ENCODE measurements around the gene CDKAL1. TPM values are rescaled to one million over a fixed set of nuclear protein-coding genes. Genes with fewer than 3 reads are reported as not detected.

Gene CDKAL1
- total RNA-seq, 2 donors from 2014 or later, result 12.1 to 19.0 TPM

DNA sequence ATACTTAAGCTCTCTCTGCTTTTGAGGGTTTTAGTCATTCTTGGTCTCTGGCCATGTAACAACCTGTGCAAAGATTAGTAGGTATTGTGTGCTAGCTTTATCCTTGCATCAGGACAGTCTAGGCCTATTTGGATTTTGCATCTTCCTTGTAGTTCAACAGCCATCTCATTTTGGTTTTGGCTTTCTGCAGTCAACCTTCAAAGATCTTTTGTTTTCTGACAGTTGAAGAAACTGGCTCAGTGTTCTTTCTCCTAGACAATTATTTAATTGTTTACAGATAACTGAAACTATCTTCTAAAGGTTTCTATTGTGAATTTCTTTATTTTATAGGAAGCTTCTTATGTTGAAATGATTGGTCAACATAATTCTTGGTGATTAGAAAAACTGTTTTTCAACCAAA is 307.5 kb downstream of the CDKAL1 start:
- DNase-seq (ENCODE audit: low spot score), result no peak
- intact Hi-C loops (cut with DNase I), result no loop called here
- Histone ChIP-seq H3K4me1 (replicated peaks) (no peaks in the 10 kb centered on the region), H3K9me3 (no peaks in the 10 kb centered on the region), H3K36me3 (no peaks in the 10 kb centered on the region), H3K27ac (no peak overlapping the region), H3K27me3 (replicated peaks; ENCODE audit: insufficient read depth) (no peaks in the 10 kb centered on the region), H3K4me3 (no peak overlapping the region)
- TF ChIP-seq, protein P1, sequence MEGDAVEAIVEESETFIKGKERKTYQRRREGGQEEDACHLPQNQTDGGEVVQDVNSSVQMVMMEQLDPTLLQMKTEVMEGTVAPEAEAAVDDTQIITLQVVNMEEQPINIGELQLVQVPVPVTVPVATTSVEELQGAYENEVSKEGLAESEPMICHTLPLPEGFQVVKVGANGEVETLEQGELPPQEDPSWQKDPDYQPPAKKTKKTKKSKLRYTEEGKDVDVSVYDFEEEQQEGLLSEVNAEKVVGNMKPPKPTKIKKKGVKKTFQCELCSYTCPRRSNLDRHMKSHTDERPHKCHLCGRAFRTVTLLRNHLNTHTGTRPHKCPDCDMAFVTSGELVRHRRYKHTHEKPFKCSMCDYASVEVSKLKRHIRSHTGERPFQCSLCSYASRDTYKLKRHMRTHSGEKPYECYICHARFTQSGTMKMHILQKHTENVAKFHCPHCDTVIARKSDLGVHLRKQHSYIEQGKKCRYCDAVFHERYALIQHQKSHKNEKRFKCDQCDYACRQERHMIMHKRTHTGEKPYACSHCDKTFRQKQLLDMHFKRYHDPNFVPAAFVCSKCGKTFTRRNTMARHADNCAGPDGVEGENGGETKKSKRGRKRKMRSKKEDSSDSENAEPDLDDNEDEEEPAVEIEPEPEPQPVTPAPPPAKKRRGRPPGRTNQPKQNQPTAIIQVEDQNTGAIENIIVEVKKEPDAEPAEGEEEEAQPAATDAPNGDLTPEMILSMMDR (IDR thresholded peaks at IDR 0.05), result no peak
- TF ChIP-seq POLR2A (IDR thresholded peaks at IDR 0.05) (no peak), POLR2AphosphoS5 (IDR thresholded peaks at IDR 0.05) (no peak)

DNA sequence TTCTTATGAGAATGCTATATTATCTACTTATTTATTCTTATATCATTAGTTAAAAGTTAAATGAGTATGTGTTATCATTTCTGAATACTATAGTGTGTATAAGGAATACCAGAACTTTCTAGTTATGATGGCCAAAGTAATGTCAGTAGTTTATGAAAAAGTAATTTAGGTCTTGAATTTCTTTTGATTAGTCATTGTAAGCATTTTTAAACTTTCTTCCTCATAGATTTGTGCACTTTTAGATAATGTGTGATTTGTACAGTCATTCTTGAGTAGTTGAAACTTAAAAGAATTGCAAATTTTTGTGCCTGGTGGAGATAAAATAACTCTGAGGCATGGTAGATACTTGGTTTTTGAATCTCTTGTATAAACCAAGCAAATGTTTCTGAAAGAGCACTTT is 311.3 kb downstream of the CDKAL1 start:
- Histone ChIP-seq H3K27ac (no peak overlapping the region), H3K9me3 (no peaks in the 10 kb centered on the region), H3K36me3 (no peaks in the 10 kb centered on the region), H3K27me3 (replicated peaks; ENCODE audit: insufficient read depth) (no peaks in the 10 kb centered on the region), H3K4me3 (no peak overlapping the region), H3K4me1 (replicated peaks) (no peaks in the 10 kb centered on the region)
- intact Hi-C loops (cut with DNase I), result no loop called here
- no peak for TF ChIP-seq POLR2AphosphoS5 (IDR thresholded peaks at IDR 0.05)
- TF ChIP-seq, protein P1 (IDR thresholded peaks at IDR 0.05), result no peak
- no peak for TF ChIP-seq POLR2A (IDR thresholded peaks at IDR 0.05)
- no peak for DNase-seq (ENCODE audit: low spot score)

DNA sequence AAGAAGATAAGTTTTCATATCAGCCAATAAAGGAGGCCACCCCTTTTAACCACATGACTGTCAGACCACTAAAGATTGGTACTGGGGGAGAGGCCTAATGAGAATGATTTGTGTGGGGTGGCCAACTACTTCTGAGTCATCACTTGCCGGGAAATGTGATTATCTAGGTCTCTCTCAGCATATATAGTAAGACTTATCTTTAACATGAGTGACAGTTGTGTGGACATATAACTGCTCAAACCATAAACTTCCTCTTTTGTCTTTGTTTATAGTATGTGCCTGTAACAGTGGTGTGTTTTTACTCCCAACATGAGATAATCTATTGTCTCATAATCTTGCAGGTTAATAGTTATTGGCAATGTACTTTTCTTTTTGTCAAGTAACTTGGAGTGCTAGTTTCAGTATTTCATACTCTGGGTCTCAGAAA is 312.4 kb downstream of the CDKAL1 start:
- 41% methylated on average over 1 of the region's 1 CpG for WGBS
- no peak overlapping the region for H3K4me3 ChIP-seq
- no peaks in the 10 kb centered on the region for H3K9me3 ChIP-seq
- no peaks in the 10 kb centered on the region for H3K4me1 ChIP-seq (replicated peaks)
- no peak for DNase-seq (ENCODE audit: low spot score)
- TF ChIP-seq POLR2AphosphoS5 (IDR thresholded peaks at IDR 0.05) (no peak), POLR2A (IDR thresholded peaks at IDR 0.05) (no peak)
- TF ChIP-seq, protein P1 (IDR thresholded peaks at IDR 0.05), result no peak
- H3K27ac ChIP-seq, result no peak overlapping the region
- no peaks in the 10 kb centered on the region for H3K27me3 ChIP-seq (replicated peaks; ENCODE audit: insufficient read depth)
- intact Hi-C loops (cut with DNase I), result no loop called here
- no peaks in the 10 kb centered on the region for H3K36me3 ChIP-seq

DNA sequence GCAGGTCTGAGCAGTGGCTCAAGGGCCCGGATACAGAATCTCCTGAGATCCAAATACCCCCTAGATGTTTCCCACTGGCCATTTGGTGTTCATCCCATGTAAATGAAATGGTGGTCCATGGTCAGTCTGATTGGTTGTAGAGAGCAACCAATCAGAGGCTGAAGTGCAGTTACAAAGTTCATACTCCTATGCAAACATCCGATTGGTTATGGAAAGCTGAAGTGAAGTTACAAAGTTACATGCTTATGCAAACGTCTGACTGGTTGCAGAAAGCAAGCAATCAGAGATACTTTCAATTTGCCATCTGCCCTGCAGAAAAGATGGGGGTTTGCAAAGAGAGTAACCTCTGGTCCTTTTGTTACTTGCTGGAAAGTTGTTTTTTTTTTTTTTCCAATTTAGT is 313.6 kb downstream of the CDKAL1 start:
- intact Hi-C loops (cut with DNase I), result no loop called here
- no peak overlapping the region for H3K4me3 ChIP-seq
- TF ChIP-seq POLR2A (IDR thresholded peaks at IDR 0.05) (no peak), POLR2AphosphoS5 (IDR thresholded peaks at IDR 0.05) (no peak)
- TF ChIP-seq, protein P1 (IDR thresholded peaks at IDR 0.05), result no peak
- H3K36me3 ChIP-seq, result no peaks in the 10 kb centered on the region
- 65% methylated on average over 3 of the region's 3 CpGs for WGBS
- no peaks in the 10 kb centered on the region for H3K27me3 ChIP-seq (replicated peaks; ENCODE audit: insufficient read depth)
- no peak overlapping the region for H3K27ac ChIP-seq
- no peaks in the 10 kb centered on the region for H3K9me3 ChIP-seq
- H3K4me1 ChIP-seq (replicated peaks), result no peaks in the 10 kb centered on the region
- DNase-seq (ENCODE audit: low spot score), result no peak

DNA sequence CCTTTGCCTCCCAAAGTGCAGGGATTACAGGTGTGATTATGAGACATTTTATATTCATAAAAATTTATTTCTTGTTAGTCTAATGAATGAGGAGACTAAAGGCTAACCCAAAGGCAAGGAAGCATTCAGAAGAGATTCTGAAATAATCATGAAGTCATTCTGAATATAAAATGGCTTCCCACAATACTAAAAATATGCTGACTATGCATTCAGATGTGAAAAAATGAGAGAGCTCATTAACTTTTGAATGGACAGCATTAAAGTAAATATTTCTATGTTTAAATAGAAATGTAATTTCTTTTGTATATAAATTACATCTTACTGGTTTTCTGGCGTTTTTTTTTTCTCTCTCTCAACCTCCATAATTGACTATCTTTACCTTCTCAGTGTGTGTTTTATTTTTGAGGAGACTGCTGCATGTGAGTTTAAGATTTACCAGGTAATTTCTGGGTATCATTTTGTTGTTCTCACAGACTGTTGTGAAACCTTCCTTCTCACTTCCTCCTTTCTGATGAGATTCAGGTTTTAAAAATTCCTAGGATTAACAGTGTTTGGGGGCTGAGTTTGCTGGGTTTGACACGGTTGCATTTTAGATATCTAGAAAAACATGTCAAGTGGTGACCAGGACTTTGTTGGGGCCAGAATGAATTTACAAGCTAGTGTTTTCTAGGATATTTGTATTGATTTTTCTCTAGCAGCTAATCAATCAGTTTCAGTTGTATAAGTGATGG is 316.6 kb downstream of the CDKAL1 start:
- Histone ChIP-seq H3K36me3 (no peaks in the 10 kb centered on the region), H3K4me3 (no peak overlapping the region), H3K27ac (no peak overlapping the region), H3K27me3 (replicated peaks; ENCODE audit: insufficient read depth) (no peaks in the 10 kb centered on the region), H3K9me3 (no peaks in the 10 kb centered on the region), H3K4me1 (replicated peaks) (no peaks in the 10 kb centered on the region)
- DNase-seq (ENCODE audit: low spot score), result no peak
- intact Hi-C loops (cut with DNase I), result no loop called here
- WGBS, result 88% methylated on average over 2 of the region's 2 CpGs
- TF ChIP-seq POLR2A (IDR thresholded peaks at IDR 0.05), result no peak
- TF ChIP-seq, protein P1 (IDR thresholded peaks at IDR 0.05), result no peak
- no peak for TF ChIP-seq POLR2AphosphoS5 (IDR thresholded peaks at IDR 0.05)

Measured in prostate gland (tissue), 2 donors.